WTC11 (cell line): ENCODE data around the gene C11orf21. TPM values are rescaled to one million over a fixed set of nuclear protein-coding genes. Genes with fewer than 3 reads are reported as not detected.

Experiments
- ATAC-seq: fragments of 200-7000 bp; cut with Tn5 transposase; 2 replicates; pipeline ENCODE4 v1.10.0; 2021; ENCODE audit warnings: mild to moderate bottlenecking, moderate library complexity
- CTCF ChIA-PET: fragments of 300-600 bp; sonication (Branson Sonifier 250); formaldehyde crosslinking; loops from one replicate; lab custom pipeline; 2021; ENCODE audit warnings: antibody characterized with exemption; lab: Charles Lee
- POLR2A ChIA-PET: fragments of 350-600 bp; sonication (Branson Sonifier 250); formaldehyde crosslinking; loops from one replicate; lab custom pipeline; 2021; ENCODE audit warnings: antibody characterized with exemption; lab: Charles Lee
- DNase-seq: peaks from one replicate; pipeline ENCODE4 v3.0.0; 2021; ENCODE audit warnings: low spot score
- H3K27ac Mint-ChIP-seq: 2 replicates; pipeline ENCODE4 v1.8.0; 2021; ENCODE audit warnings: mixed read lengths
- H3K27me3 Mint-ChIP-seq: 2 replicates; pipeline ENCODE4 v1.8.0; 2021; ENCODE audit warnings: low read depth, mild to moderate bottlenecking, moderate library complexity, mixed read lengths
- H3K36me3 Mint-ChIP-seq: 2 replicates; pipeline ENCODE4 v1.8.0; 2021; ENCODE audit warnings: mixed read lengths
- H3K4me1 Mint-ChIP-seq: 2 replicates; pipeline ENCODE4 v1.8.0; 2022; ENCODE audit warnings: mixed read lengths
- H3K4me3 Mint-ChIP-seq: 2 replicates; pipeline ENCODE4 v1.8.0; 2021; ENCODE audit warnings: mild to moderate bottlenecking, moderate library complexity, mixed read lengths
- H3K9me3 Mint-ChIP-seq: 2 replicates; pipeline ENCODE4 v1.8.0; 2021; ENCODE audit warnings: mixed read lengths
- ESRRA ChIP-seq: sonication (generic); formaldehyde crosslinking; IDR thresholded peaks from 2 replicates; pipeline ENCODE4 v1.8.1; 2022; ENCODE audit warnings: mild to moderate bottlenecking, missing genetic modification reagents, borderline replicate concordance
- FOXJ3 ChIP-seq: sonication (generic); formaldehyde crosslinking; IDR thresholded peaks from 2 replicates; pipeline ENCODE4 v1.9.0; 2021; ENCODE audit warnings: missing genetic modification reagents, mild to moderate bottlenecking, borderline replicate concordance
- FOXK1 ChIP-seq: sonication (generic); formaldehyde crosslinking; IDR thresholded peaks from 2 replicates; pipeline ENCODE4 v1.8.0; 2022; ENCODE audit warnings: mild to moderate bottlenecking, moderate library complexity, missing genetic modification reagents
- KAT7 ChIP-seq: sonication (generic); formaldehyde crosslinking; IDR thresholded peaks from 2 replicates; pipeline ENCODE4 v1.8.1; 2023; ENCODE audit warnings: missing genetic modification reagents, mild to moderate bottlenecking, borderline replicate concordance
- MXD4 ChIP-seq: fragments of 250-450 bp; sonication (Bioruptor Pico); IDR thresholded peaks from 2 replicates; pipeline ENCODE4 v1.8.0; 2021; ENCODE audit warnings: mild to moderate bottlenecking, moderate library complexity, borderline replicate concordance
- NFATC4 ChIP-seq: fragments of 250-450 bp; sonication (Bioruptor Pico); IDR thresholded peaks from 2 replicates; pipeline ENCODE4 v1.9.0; 2021; ENCODE audit warnings: mild to moderate bottlenecking
- NR1H2 ChIP-seq: sonication (generic); formaldehyde crosslinking; IDR thresholded peaks from 2 replicates; pipeline ENCODE4 v1.9.0; 2021; ENCODE audit warnings: mild to moderate bottlenecking, moderate library complexity, missing genetic modification reagents
- SMAD3 ChIP-seq: sonication (generic); formaldehyde crosslinking; IDR thresholded peaks from 2 replicates; pipeline ENCODE4 v1.8.0; 2022; ENCODE audit warnings: missing genetic modification reagents, mild to moderate bottlenecking, borderline replicate concordance
- SP1 ChIP-seq: sonication (generic); formaldehyde crosslinking; conservative IDR thresholded peaks from 2 replicates; pipeline ENCODE4 v1.8.1; 2022; ENCODE audit warnings: missing genetic modification reagents
- ZNF138 ChIP-seq: sonication (generic); formaldehyde crosslinking; conservative IDR thresholded peaks from 2 replicates; pipeline ENCODE4 v1.8.1; 2022; ENCODE audit warnings: mild to moderate bottlenecking, moderate library complexity, missing genetic modification reagents
- total RNA-seq: library from RNA; stranded (reverse); gene quantifications from 3 replicates; pipeline ENCODE4 v1.2.3, GENCODE V29; 2021
- TF ChIP-seq, protein P1 (sequence below): fragments of 250-450 bp; sonication (Bioruptor Pico); IDR thresholded peaks from 2 replicates; pipeline ENCODE4 v1.9.0; 2021; ENCODE audit warnings: mild to moderate bottlenecking
- TF ChIP-seq, protein P2 (sequence below): sonication (generic); formaldehyde crosslinking; conservative IDR thresholded peaks from 2 replicates; pipeline ENCODE4 v1.8.1; 2023; ENCODE audit warnings: mild to moderate bottlenecking, low read depth, missing genetic modification reagents, moderate library complexity
- TF ChIP-seq, protein P3 (sequence below): sonication (generic); formaldehyde crosslinking; IDR thresholded peaks from 2 replicates; pipeline ENCODE4 v1.8.0; 2022; ENCODE audit warnings: mild to moderate bottlenecking, missing genetic modification reagents
- TF ChIP-seq, protein P4 (sequence below): sonication (generic); formaldehyde crosslinking; IDR thresholded peaks from 2 replicates; pipeline ENCODE4 v1.8.0; 2022; ENCODE audit warnings: mild to moderate bottlenecking, missing genetic modification reagents
- TF ChIP-seq, protein P5 (sequence below): sonication (generic); formaldehyde crosslinking; IDR thresholded peaks from 2 replicates; pipeline ENCODE4 v1.8.1; 2023; ENCODE audit warnings: mild to moderate bottlenecking, missing genetic modification reagents, moderate library complexity
- TF ChIP-seq, protein P6 (sequence below): sonication (generic); formaldehyde crosslinking; IDR thresholded peaks from 2 replicates; pipeline ENCODE4 v1.8.0; 2022; ENCODE audit warnings: mild to moderate bottlenecking, missing genetic modification reagents
- TF ChIP-seq, protein P7 (sequence below): fragments of 250-450 bp; sonication (Bioruptor Pico); IDR thresholded peaks from 2 replicates; pipeline ENCODE4 v1.8.0; 2021; ENCODE audit warnings: mild to moderate bottlenecking

C11orf21 gene
- total RNA-seq, 1 experiment from 2014 or later, result 0.24 TPM

DNA sequence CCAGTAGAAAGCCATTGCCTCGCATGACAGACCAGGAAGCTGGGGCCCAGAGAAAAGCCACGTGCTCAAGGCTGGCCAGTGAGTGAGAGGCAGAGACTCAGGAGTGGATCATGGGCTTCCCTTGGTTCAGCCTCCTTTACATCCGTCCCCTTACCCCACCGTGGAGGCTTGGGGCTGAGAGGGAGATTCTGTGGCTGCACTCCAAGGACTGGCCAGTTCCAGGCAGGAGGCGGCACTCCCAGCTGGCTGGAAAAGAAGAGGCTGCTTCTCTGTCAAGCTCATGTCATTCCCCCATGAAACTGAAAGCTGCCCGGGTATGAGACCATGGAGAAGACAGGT, 24.7 kb downstream of the C11orf21 start (continued):
- no peak for TF ChIP-seq KAT7 (CRISPR knock-in tag)
- TF ChIP-seq ZNF138 (CRISPR knock-in tag), result no peak
- TF ChIP-seq NR1H2 (CRISPR knock-in tag), result no peak
- TF ChIP-seq, protein P1, sequence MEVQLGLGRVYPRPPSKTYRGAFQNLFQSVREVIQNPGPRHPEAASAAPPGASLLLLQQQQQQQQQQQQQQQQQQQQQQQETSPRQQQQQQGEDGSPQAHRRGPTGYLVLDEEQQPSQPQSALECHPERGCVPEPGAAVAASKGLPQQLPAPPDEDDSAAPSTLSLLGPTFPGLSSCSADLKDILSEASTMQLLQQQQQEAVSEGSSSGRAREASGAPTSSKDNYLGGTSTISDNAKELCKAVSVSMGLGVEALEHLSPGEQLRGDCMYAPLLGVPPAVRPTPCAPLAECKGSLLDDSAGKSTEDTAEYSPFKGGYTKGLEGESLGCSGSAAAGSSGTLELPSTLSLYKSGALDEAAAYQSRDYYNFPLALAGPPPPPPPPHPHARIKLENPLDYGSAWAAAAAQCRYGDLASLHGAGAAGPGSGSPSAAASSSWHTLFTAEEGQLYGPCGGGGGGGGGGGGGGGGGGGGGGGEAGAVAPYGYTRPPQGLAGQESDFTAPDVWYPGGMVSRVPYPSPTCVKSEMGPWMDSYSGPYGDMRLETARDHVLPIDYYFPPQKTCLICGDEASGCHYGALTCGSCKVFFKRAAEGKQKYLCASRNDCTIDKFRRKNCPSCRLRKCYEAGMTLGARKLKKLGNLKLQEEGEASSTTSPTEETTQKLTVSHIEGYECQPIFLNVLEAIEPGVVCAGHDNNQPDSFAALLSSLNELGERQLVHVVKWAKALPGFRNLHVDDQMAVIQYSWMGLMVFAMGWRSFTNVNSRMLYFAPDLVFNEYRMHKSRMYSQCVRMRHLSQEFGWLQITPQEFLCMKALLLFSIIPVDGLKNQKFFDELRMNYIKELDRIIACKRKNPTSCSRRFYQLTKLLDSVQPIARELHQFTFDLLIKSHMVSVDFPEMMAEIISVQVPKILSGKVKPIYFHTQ (CRISPR knock-in tag), result no peak
- no peak for TF ChIP-seq FOXJ3 (CRISPR knock-in tag)
- no peak for TF ChIP-seq SMAD3 (CRISPR knock-in tag)
- TF ChIP-seq, protein P2, sequence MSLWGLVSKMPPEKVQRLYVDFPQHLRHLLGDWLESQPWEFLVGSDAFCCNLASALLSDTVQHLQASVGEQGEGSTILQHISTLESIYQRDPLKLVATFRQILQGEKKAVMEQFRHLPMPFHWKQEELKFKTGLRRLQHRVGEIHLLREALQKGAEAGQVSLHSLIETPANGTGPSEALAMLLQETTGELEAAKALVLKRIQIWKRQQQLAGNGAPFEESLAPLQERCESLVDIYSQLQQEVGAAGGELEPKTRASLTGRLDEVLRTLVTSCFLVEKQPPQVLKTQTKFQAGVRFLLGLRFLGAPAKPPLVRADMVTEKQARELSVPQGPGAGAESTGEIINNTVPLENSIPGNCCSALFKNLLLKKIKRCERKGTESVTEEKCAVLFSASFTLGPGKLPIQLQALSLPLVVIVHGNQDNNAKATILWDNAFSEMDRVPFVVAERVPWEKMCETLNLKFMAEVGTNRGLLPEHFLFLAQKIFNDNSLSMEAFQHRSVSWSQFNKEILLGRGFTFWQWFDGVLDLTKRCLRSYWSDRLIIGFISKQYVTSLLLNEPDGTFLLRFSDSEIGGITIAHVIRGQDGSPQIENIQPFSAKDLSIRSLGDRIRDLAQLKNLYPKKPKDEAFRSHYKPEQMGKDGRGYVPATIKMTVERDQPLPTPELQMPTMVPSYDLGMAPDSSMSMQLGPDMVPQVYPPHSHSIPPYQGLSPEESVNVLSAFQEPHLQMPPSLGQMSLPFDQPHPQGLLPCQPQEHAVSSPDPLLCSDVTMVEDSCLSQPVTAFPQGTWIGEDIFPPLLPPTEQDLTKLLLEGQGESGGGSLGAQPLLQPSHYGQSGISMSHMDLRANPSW (CRISPR knock-in tag), result no peak
- TF ChIP-seq, protein P3, sequence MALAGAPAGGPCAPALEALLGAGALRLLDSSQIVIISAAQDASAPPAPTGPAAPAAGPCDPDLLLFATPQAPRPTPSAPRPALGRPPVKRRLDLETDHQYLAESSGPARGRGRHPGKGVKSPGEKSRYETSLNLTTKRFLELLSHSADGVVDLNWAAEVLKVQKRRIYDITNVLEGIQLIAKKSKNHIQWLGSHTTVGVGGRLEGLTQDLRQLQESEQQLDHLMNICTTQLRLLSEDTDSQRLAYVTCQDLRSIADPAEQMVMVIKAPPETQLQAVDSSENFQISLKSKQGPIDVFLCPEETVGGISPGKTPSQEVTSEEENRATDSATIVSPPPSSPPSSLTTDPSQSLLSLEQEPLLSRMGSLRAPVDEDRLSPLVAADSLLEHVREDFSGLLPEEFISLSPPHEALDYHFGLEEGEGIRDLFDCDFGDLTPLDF, result no peak

DNA sequence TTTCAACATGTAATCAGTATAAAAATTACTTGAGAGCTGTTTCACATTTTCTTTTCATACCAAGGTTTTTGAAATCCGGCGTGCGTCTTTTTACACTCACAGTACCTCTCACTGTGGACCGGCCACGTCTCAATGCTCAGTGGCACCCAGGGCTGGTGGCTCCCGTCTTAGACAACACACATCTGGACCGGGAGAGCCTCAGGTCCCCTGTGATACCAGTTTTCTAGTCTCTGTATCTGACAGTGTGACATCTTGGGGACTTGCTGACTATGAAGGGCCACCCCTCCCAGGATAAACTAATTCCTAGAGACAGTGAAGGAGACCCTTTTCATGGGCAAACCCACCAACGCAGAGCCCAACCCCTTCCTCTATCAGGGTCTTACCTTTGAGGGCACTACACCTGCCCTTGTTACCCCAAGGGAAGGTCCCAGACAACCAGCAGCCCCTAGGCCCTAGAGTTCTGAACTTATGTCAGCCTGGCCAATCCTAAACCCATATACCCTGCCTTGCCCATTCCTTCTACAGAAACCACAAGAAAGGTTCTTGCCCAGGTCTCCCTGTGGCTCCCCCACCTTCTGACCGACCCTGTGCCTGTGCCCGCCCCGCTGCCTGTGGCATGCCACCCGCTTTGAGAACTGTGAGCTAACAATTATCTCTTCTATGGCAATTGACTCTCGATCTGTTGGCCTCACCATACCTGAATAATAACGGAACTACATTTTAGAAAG, 25.3 kb downstream of the C11orf21 start:
- no peak for DNase-seq
- Mint-ChIP-seq H3K27ac (no peak overlapping the region), H3K4me3 (no peak overlapping the region), H3K27me3 (peaks cover 64% of the 10 kb centered on the region), H3K36me3 (peaks cover 3% of the 10 kb centered on the region; the same call in 1 of the 2 replicates), H3K4me1 (peaks cover 19% of the 10 kb centered on the region), H3K9me3 (peaks cover 12% of the 10 kb centered on the region)
- ATAC-seq, result no peak
- TF ChIP-seq SP1 (CRISPR knock-in tag), result no peak
- CTCF ChIA-PET, result interaction anchor here (1.9 to 2.4 kb wide), 2 partner anchors 29 to 120 kb away, joined by 6 to 11 read pairs; no protein-coding TSS in a partner anchor
- POLR2A ChIA-PET, result no interaction called here

DNA sequence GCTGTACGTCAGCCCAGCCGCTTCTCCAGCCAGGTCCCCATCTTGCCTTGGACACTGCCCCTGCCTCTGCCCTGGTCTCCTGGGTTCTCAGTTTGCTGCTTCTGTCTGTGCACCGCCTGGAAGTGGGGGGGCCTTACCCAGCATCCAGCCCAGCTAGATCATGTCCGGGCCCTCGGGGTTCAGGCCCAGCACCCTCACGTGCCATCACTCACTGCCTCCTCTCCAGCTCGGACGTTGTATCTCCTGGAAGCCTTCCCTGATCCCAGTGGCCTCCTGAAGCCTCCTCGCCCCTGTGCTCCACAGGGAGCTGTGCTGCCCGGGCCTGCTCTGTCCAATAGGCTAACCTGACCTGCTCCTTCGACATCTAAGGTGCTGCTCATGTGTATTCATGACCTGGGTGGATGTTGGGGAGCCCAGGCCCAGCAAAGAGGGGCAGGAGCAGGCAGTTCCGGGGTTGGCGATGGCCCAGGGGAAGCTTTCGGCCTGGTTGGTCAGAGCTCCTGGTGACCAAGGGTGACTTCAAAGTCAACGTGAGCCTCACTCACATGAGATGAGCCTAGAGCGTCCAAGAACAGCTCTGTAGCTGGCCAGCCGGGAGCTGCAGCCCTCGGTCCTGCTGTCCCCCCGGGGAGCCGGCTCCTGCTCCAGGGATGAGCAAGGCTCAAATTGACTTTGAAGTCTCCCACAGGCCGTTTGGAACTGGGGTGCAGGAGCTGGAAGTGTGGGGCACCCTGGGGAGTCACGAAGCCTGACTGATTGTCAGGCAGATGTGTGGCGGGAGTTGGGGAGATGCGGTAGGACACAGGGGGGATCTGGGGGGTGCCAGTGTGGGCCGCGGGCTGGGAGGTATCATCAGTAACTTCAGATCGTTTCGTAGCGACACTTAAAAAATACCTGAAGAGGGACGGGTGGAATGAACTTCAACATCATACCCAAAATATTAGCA, 26.1 kb downstream of the C11orf21 start:
- DNase-seq, result no peak
- H3K27ac Mint-ChIP-seq, result no peak overlapping the region
- no peak for TF ChIP-seq FOXK1 (CRISPR knock-in tag)
- TF ChIP-seq, protein P4, sequence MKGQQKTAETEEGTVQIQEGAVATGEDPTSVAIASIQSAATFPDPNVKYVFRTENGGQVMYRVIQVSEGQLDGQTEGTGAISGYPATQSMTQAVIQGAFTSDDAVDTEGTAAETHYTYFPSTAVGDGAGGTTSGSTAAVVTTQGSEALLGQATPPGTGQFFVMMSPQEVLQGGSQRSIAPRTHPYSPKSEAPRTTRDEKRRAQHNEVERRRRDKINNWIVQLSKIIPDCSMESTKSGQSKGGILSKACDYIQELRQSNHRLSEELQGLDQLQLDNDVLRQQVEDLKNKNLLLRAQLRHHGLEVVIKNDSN (CRISPR knock-in tag), result no peak
- no peak for TF ChIP-seq MXD4 (CRISPR knock-in tag)
- TF ChIP-seq ESRRA (CRISPR knock-in tag), result no peak
- TF ChIP-seq, protein P5, sequence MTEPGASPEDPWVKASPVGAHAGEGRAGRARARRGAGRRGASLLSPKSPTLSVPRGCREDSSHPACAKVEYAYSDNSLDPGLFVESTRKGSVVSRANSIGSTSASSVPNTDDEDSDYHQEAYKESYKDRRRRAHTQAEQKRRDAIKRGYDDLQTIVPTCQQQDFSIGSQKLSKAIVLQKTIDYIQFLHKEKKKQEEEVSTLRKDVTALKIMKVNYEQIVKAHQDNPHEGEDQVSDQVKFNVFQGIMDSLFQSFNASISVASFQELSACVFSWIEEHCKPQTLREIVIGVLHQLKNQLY (CRISPR knock-in tag), result no peak
- TF ChIP-seq, protein P6, sequence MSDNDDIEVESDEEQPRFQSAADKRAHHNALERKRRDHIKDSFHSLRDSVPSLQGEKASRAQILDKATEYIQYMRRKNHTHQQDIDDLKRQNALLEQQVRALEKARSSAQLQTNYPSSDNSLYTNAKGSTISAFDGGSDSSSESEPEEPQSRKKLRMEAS (CRISPR knock-in tag), result no peak
- no peak for TF ChIP-seq NFATC4
- TF ChIP-seq, protein P7, sequence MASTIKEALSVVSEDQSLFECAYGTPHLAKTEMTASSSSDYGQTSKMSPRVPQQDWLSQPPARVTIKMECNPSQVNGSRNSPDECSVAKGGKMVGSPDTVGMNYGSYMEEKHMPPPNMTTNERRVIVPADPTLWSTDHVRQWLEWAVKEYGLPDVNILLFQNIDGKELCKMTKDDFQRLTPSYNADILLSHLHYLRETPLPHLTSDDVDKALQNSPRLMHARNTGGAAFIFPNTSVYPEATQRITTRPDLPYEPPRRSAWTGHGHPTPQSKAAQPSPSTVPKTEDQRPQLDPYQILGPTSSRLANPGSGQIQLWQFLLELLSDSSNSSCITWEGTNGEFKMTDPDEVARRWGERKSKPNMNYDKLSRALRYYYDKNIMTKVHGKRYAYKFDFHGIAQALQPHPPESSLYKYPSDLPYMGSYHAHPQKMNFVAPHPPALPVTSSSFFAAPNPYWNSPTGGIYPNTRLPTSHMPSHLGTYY, result no peak

More for the DNA sequence above, 26.1 kb downstream of the C11orf21 start:
- Mint-ChIP-seq H3K36me3 (peaks cover 3% of the 10 kb centered on the region; the same call in 1 of the 2 replicates), H3K4me3 (no peak overlapping the region), H3K9me3 (peaks cover 12% of the 10 kb centered on the region), H3K4me1 (peaks cover 19% of the 10 kb centered on the region), H3K27me3 (peaks cover 66% of the 10 kb centered on the region)
- CTCF ChIA-PET, result interaction anchor here (1.0 to 1.9 kb wide), 2 partner anchors 119 to 125 kb away, joined by 3 to 6 read pairs; no protein-coding TSS in a partner anchor
- POLR2A ChIA-PET, result no interaction called here
- ATAC-seq, result no peak
